ENCODE measurements around the gene OR56A5.
"Not testable (repeated sequence)": the region's sequence is repeated elsewhere in the genome, so short reads cannot be mapped to it uniquely, and the experiment has no call there.

Gene OR56A5

DNA sequence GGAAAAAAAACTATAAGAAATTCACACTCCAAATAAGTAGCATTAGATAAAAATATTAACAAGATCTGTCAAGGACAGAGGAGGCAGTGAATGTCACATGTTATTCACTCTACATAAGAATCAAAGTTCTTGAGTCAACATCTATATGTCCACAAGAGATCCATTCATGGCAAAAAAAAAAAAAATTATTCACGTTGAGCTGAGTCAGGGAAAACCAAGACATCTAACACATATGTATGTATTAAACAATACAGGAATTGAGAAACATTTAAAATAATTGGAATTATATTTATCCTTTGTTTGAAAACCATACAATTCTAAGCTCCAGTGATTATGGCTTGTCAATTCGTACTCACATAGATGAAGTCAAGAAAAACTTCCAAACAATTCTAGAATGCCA is 1.3 kb downstream of the OR56A5 start:
- H3K4me3 ChIP-seq (ENCODE audit: low read length) = no peak overlapping the region
- no peak for DNase-seq (ENCODE audit: low read depth)
- TF ChIP-seq, protein P1, sequence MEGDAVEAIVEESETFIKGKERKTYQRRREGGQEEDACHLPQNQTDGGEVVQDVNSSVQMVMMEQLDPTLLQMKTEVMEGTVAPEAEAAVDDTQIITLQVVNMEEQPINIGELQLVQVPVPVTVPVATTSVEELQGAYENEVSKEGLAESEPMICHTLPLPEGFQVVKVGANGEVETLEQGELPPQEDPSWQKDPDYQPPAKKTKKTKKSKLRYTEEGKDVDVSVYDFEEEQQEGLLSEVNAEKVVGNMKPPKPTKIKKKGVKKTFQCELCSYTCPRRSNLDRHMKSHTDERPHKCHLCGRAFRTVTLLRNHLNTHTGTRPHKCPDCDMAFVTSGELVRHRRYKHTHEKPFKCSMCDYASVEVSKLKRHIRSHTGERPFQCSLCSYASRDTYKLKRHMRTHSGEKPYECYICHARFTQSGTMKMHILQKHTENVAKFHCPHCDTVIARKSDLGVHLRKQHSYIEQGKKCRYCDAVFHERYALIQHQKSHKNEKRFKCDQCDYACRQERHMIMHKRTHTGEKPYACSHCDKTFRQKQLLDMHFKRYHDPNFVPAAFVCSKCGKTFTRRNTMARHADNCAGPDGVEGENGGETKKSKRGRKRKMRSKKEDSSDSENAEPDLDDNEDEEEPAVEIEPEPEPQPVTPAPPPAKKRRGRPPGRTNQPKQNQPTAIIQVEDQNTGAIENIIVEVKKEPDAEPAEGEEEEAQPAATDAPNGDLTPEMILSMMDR (conservative IDR thresholded peaks at IDR 0.05; ENCODE audit: low read length) = no peak

DNA sequence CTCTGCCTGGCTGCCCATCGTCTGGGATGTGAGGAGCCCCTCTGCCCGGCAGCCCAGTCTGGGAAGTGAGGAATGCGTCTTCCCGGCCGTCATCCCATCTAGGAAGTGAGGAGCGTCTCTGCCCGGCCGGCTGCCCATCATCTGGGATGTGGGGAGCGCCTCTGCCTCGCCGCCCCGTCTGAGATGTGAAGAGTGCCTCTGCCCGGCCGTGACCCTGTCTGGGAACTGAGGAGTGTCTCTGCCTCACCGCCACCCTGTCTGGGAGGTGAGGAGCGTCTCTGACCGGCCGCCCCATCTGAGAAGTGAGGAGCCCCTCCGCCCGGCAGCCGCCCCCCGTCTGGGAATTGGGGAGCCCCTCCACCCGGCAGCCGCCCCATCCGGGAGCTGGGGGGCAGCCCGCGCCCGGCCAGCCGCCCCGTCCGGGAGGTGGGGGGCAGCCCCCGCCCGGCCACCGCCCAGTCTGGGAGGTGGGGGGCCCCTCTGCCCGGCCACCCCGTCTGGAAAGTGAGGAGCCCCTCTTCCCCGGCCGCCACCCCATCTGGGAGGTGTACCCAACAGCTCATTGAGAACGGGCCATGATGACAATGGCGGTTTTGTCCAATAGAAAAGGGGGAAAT is 7.5 kb downstream of the OR56A5 start:
- H3K4me3 ChIP-seq (ENCODE audit: low read length); DNase-seq (ENCODE audit: low read depth): not testable (repeated sequence)

DNA sequence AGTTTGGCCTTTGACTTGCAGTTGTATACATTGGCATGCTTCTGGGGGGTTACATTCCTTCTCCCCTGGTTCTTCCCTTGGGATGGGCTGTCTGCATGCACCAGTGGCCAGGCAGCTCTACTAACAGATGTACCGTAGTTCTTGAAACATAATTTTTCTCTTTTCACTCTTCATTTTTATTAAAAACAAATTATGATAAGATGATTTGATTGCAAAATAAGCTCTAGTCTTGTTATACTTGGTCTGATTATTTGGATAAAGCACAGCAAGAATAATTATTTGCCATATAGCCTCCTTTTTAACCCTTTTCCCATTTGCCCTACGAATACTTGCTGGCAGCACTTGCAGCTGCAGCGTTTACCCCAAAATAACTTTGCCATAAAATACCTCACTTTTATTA is 12.7 kb downstream of the OR56A5 start:
- no peak overlapping the region for H3K4me3 ChIP-seq (ENCODE audit: low read length)
- TF ChIP-seq, protein P1 (conservative IDR thresholded peaks at IDR 0.05; ENCODE audit: low read length) = no peak
- no peak for DNase-seq (ENCODE audit: low read depth)

DNA sequence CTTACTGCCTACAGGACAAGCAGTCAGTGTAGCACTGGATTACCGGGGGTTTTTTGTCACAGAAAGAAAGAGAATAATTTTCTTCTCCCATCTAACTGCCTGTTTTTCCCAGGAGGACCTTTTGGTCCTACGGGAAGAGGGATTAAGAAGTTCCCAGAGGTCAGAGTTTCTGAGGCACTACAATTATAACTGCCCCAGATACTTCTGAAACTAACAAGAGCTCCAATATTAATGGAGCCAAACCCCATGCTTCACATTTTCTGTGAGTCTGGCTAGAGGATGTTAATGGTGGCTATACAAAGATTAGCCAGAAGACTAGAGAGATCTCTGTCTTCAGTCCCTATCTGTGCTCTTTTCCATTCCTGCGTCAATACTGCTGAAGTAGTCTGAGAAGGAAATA is 26.3 kb downstream of the OR56A5 start, which contains the start of gene OR56A3:
Gene OR56A3, plus strand, starts transcription at position 301 of the 400 bp plus-strand sequence. CDS start 5,096 bp downstream, outside the sequence.
- TF ChIP-seq, protein P1 (conservative IDR thresholded peaks at IDR 0.05; ENCODE audit: low read length) = no peak
- DNase-seq (ENCODE audit: low read depth) = no peak
- H3K4me3 ChIP-seq (ENCODE audit: low read length) = no peak within 1 kb of the TSS

DNA sequence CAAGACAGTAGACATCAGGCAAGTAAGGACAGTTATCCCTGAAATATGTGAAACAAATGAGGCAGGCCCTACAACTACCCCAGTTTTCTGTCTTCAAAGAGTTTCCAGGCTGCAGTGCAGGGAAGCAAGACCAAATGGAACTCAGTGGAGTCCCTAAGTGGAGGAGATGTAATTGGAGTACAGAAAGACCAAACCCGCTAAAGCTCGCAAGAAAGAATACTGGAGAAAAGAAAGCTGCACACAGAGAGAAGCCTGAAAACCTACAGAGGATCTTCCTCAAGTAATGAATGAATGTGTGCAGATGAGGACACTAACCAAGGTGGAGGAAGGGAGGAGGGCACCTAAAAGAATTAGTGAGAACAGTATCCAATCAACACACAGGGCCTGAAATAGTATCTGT is 27.5 kb downstream of the OR56A5 start:
- DNase-seq (ENCODE audit: low read depth) = no peak
- TF ChIP-seq, protein P1 (conservative IDR thresholded peaks at IDR 0.05; ENCODE audit: low read length) = no peak
- no peak overlapping the region for H3K4me3 ChIP-seq (ENCODE audit: low read length)

DNA sequence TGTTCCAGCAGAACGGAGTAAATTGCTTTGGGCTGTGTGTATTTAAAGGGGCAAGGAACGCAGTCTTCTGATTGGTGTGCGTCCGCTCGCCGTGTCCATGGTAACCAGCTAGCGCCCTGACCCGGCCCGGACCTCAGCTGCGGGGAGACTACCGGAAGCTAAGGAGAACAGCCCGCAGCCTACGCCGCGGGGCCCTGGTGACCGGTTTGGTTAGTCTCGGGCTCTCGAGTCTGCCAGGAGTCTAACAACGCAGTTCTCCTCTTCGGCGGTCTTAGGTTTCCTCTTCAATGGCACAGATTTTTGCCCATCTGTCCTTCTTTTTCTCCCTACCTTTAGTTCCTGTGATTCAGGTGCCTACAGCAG is 29.7 kb downstream of the OR56A5 start:
- H3K4me3 ChIP-seq (ENCODE audit: low read length) = no peak overlapping the region
- TF ChIP-seq, protein P1 (conservative IDR thresholded peaks at IDR 0.05; ENCODE audit: low read length) = no peak
- DNase-seq (ENCODE audit: low read depth) = no peak

DNA sequence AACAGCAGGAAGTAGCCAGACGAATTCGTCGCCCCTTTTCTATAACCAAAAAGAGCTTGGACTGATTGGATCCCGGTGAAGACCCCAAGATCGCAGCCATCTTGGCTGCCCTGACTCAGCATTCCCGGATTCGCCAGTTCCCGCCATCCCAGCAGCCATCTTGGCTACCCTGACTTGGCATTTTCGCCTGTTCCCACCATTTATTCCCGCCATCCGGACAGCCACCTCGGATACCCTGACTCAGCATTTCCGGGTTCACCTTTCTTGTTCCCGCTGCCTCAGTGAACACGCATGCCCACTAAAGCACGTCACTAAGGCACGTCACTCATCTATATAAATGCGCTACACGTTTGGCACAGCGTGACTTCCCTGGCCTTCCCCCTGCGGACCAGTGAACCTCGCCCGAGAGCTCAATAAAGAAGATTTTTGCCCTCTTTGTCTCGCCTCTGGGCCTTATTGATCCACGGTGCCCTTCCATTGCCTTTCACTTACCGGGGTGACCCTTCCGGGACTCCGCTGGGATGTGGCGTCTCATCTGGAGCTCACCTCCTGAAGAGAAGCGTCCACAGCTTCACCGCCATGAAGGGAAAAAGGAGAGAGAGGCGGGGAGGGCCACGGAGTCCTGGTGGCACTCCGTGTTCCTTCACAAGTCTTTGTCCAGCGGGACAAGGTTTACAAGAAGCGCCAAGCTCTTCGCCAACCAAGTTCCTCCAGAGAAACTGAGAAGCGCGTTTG is 30.3 kb downstream of the OR56A5 start:
- no peak for DNase-seq (ENCODE audit: low read depth)
- H3K4me3 ChIP-seq (ENCODE audit: low read length) = no peak overlapping the region
- TF ChIP-seq, protein P1 (conservative IDR thresholded peaks at IDR 0.05; ENCODE audit: low read length) = no peak

Measured in AG10803 (cell line).